Measurements from ENCODE around the gene GUCD1. TPM values are rescaled to one million over a fixed set of nuclear protein-coding genes. Genes with fewer than 3 reads are reported as not detected.

GUCD1 gene
- total and polyA plus RNA-seq, 2 of the 8 experiments (the other 6 are each of a cell fraction or from before 2014, with no cell fraction given) = 85.2 to 128 TPM

DNA sequence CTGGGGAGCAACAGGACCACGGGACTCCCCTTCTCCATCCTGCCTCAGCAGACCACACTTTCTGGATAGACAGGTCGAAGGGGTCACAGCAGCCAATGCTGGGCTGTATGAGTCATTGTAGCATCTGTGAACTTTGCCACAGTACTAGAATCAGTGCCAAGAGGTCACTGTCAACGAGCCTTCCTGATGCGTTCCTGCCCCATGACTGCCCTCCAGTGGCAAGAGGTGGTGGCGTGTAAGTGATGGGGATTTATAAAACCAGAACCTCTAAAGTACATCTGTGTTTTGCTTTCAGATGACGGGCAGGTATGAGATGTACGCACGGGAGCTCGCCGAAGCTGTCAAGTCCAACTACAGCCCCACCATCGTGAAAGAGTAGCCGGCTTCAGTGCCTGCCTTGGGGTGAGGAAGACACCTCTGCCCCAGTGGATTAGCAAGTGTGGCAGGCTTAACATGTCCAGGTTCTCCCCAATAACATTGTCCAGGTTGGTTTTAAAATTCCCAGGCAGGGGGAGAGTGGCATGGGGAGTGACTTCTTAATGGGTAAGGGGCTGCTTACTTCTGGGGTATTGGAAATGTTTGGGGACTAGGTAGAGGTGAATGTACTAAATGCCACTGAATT is 29.4 kb downstream of the GUCD1 start:
- CTCF ChIA-PET (ENCODE audit: partially characterized antibody) = interaction anchor here (0.7 to 6.7 kb wide), 20 partner anchors 8 to 1027 kb away, joined by 3 to 74 read pairs (median 4); partner anchors contain the start of gene ADORA2A
- H3K18ac ChIP-seq (ENCODE audit: extremely low read depth, low read length) = no peak overlapping the region
- no peak overlapping the region for H2BK12ac ChIP-seq (ENCODE audit: low read depth, low read length)
- H2AFZ ChIP-seq (ENCODE audit: low read length) = no peak overlapping the region
- H3K56ac ChIP-seq (replicated peaks; ENCODE audit: insufficient read length, low read depth, low read length) = no peak overlapping the region
- H2BK15ac ChIP-seq (ENCODE audit: low read length) = no peak overlapping the region
- no peak overlapping the region for H4K91ac ChIP-seq (replicated peaks; ENCODE audit: insufficient read length, low read length)
- H3K23me2 ChIP-seq (ENCODE audit: low read depth, low read length) = no peaks in the 10 kb centered on the region
- H3K27ac ChIP-seq (ENCODE audit: low read depth, low read length) = no peak overlapping the region
- no peak overlapping the region for H2BK120ac ChIP-seq (replicated peaks; ENCODE audit: low read depth, low read length)
- no peaks in the 10 kb centered on the region for H3K79me1 ChIP-seq (ENCODE audit: low read depth, low read length)
- peak overlapping the region in 1 of 2 experiments; percentile 31; a peak in 1 of 4 replicates for H3K4me2 ChIP-seq (ENCODE audit: insufficient read depth in 1 of 2, low read depth in 2 of 2, low read length in 2 of 2)
- peak; percentile 51 to 91 for DNase-seq (ENCODE audit: low read depth in 1 of 2, low spot score in 2 of 2)
- no peak overlapping the region for H4K8ac ChIP-seq (ENCODE audit: extremely low read depth, insufficient read depth, low read length)
- H3K14ac ChIP-seq (ENCODE audit: insufficient read length) = no peak overlapping the region
- peak; percentile 92 for FAIRE-seq
- no peaks in the 10 kb centered on the region for H3K27me3 ChIP-seq (replicated peaks in 1 of 4; ENCODE audit: control insufficient read depth in 3 of 4, extremely low read depth in 1 of 4, insufficient read depth in 3 of 4, low read length in 3 of 4)
- H3K23ac ChIP-seq (ENCODE audit: insufficient read length) = no peak overlapping the region
- H2BK5ac ChIP-seq (ENCODE audit: low read depth, low read length) = no peak overlapping the region
- H3K4ac ChIP-seq (replicated peaks; ENCODE audit: insufficient read length, low read depth, low read length) = no peak overlapping the region
- no peaks in the 10 kb centered on the region for H3K9me3 ChIP-seq (ENCODE audit: insufficient read depth in 2 of 2, low read depth in 1 of 2, low read length in 1 of 2)
- H4K20me1 ChIP-seq (replicated peaks in 1 of 2; ENCODE audit: control insufficient read depth in 1 of 2, insufficient read depth in 2 of 2, low read length in 2 of 2) = no peaks in the 10 kb centered on the region
- no peak overlapping the region for H4K5ac ChIP-seq (ENCODE audit: insufficient read length, low read depth, low read length)
- peaks cover 0 to 3% (median 0%) of the 10 kb centered on the region in 4 experiments; a peak in 3 of 7 replicates for H3K4me1 ChIP-seq (replicated peaks in 1 of 4; ENCODE audit: control insufficient read depth in 3 of 4, insufficient read depth in 4 of 4, low read length in 3 of 4)
- WGBS, 2 experiments (ENCODE audit: extremely low coverage in 1 of 2, insufficient coverage in 1 of 2, insufficient read length in 1 of 2, insufficient replicate concordance in 2 of 2, low coverage in 1 of 2, low lambda C conversion rate in 2 of 2, missing lambda C conversion rate in 1 of 2) = 32% methylated on average over 12 of the region's 12 CpGs; no CpG with 5 or more reads in 1 of the 2 experiments
- no peaks in the 10 kb centered on the region for H3K79me2 ChIP-seq (ENCODE audit: control insufficient read depth in 1 of 2, insufficient read depth in 2 of 2, low read length in 2 of 2)
- H3K36me3 ChIP-seq (ENCODE audit: control insufficient read depth in 2 of 4, insufficient read depth in 4 of 4, low read length in 3 of 4) = no peaks in the 10 kb centered on the region
- POLR2A ChIA-PET (ENCODE audit: partially characterized antibody) = no interaction called here
- H3K9ac ChIP-seq (replicated peaks in 1 of 4; ENCODE audit: extremely low read depth in 1 of 4, low read depth in 3 of 4, low read length in 3 of 4) = no peak overlapping the region
- no peak overlapping the region for H2AK5ac ChIP-seq (ENCODE audit: low read depth, low read length)
- H3K4me3 ChIP-seq (ENCODE audit: extremely low read depth in 1 of 4, insufficient read depth in 2 of 4, low read depth in 3 of 4, low read length in 4 of 4) = no peak overlapping the region
- H2BK20ac ChIP-seq (ENCODE audit: low read length) = no peak overlapping the region
- TF ChIP-seq EGR1 (IDR thresholded peaks at IDR 0.05; ENCODE audit: borderline replicate concordance, low read depth, low read length) = no peak
- TF ChIP-seq SP2 (IDR thresholded peaks at IDR 0.05; ENCODE audit: low read length) = no peak
- TF ChIP-seq TCF12 (IDR thresholded peaks at IDR 0.05; ENCODE audit: low read depth, low read length) = no peak
- no peak for TF ChIP-seq CHD1 (IDR thresholded peaks at IDR 0.05; ENCODE audit: low read depth, low read length)
- TF ChIP-seq, protein P1, sequence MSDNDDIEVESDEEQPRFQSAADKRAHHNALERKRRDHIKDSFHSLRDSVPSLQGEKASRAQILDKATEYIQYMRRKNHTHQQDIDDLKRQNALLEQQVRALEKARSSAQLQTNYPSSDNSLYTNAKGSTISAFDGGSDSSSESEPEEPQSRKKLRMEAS (IDR thresholded peaks at IDR 0.05) = no peak
- 0 out of 2 replicates have a peak, but pooled peaks have one; percentile 34 for TF ChIP-seq YY1 (IDR thresholded peaks at IDR 0.05; ENCODE audit: low read depth, low read length)
- peak; percentile 18; the same call in 1 of the 2 replicates for TF ChIP-seq SP1 (IDR thresholded peaks at IDR 0.05; ENCODE audit: low read depth, low read length)
- TF ChIP-seq RXRA (IDR thresholded peaks at IDR 0.05; ENCODE audit: insufficient read depth, low read depth, low read length) = peak; percentile 93
- TF ChIP-seq, protein P2, sequence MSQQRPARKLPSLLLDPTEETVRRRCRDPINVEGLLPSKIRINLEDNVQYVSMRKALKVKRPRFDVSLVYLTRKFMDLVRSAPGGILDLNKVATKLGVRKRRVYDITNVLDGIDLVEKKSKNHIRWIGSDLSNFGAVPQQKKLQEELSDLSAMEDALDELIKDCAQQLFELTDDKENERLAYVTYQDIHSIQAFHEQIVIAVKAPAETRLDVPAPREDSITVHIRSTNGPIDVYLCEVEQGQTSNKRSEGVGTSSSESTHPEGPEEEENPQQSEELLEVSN (IDR thresholded peaks at IDR 0.05) = no peak
- no peak for TF ChIP-seq CBX5 (IDR thresholded peaks at IDR 0.05; ENCODE audit: low read depth, low read length)
- TF ChIP-seq, protein P3, sequence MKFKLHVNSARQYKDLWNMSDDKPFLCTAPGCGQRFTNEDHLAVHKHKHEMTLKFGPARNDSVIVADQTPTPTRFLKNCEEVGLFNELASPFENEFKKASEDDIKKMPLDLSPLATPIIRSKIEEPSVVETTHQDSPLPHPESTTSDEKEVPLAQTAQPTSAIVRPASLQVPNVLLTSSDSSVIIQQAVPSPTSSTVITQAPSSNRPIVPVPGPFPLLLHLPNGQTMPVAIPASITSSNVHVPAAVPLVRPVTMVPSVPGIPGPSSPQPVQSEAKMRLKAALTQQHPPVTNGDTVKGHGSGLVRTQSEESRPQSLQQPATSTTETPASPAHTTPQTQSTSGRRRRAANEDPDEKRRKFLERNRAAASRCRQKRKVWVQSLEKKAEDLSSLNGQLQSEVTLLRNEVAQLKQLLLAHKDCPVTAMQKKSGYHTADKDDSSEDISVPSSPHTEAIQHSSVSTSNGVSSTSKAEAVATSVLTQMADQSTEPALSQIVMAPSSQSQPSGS (IDR thresholded peaks at IDR 0.05; ENCODE audit: low read length) = no peak
